LHCN-M2 (cell line): Measurements from ENCODE around the gene CX3CL1. TPM values are rescaled to one million over a fixed set of nuclear protein-coding genes. Genes with fewer than 3 reads are reported as not detected.
"Not testable (repeated sequence)": the region's sequence is repeated elsewhere in the genome, so short reads cannot be mapped to it uniquely, and the experiment has no call there.

Experiments used
- DNase-seq: peaks from one replicate; pipeline ENCODE4 v3.0.0-alpha.2; 2012; ENCODE audit warnings: low read depth
- total RNA-seq: library from RNA; depleted of rRNA; stranded (reverse); fragments of >200 nt; gene quantifications from 2 replicates; pipeline ENCODE4 v1.2.3, GENCODE V29; 2014

Gene CX3CL1
- total RNA-seq, 1 experiment from 2014 or later: not detected

DNA sequence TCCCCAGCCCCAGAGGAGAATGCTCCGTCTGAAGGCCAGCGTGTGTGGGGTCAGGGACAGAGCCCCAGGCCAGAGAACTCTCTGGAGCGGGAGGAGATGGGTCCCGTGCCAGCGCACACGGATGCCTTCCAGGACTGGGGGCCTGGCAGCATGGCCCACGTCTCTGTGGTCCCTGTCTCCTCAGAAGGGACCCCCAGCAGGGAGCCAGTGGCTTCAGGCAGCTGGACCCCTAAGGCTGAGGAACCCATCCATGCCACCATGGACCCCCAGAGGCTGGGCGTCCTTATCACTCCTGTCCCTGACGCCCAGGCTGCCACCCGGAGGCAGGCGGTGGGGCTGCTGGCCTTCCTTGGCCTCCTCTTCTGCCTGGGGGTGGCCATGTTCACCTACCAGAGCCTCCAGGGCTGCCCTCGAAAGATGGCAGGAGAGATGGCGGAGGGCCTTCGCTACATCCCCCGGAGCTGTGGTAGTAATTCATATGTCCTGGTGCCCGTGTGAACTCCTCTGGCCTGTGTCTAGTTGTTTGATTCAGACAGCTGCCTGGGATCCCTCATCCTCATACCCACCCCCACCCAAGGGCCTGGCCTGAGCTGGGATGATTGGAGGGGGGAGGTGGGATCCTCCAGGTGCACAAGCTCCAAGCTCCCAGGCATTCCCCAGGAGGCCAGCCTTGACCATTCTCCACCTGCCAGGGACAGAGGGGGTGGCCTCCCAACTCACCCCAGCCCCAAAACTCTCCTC is 10.4 kb downstream of the CX3CL1 start:
- DNase-seq: no peak

- no peak for DNase-seq
Observed at GRCh38 chr16:57383276-57384247, 11.3 kb downstream of the CX3CL1 start.

DNA sequence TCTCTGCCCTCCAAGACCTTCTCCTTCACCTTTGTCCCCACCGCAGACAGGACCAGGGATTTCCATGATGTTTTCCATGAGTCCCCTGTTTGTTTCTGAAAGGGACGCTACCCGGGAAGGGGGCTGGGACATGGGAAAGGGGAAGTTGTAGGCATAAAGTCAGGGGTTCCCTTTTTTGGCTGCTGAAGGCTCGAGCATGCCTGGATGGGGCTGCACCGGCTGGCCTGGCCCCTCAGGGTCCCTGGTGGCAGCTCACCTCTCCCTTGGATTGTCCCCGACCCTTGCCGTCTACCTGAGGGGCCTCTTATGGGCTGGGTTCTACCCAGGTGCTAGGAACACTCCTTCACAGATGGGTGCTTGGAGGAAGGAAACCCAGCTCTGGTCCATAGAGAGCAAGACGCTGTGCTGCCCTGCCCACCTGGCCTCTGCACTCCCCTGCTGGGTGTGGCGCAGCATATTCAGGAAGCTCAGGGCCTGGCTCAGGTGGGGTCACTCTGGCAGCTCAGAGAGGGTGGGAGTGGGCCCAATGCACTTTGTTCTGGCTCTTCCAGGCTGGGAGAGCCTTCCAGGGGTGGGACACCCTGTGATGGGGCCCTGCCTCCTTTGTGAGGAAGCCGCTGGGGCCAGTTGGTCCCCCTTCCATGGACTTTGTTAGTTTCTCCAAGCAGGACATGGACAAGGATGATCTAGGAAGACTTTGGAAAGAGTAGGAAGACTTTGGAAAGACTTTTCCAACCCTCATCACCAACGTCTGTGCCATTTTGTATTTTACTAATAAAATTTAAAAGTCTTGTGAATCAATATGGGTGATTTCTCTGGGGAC is 12.2 kb downstream of the CX3CL1 start:
- DNase-seq: no peak

DNA sequence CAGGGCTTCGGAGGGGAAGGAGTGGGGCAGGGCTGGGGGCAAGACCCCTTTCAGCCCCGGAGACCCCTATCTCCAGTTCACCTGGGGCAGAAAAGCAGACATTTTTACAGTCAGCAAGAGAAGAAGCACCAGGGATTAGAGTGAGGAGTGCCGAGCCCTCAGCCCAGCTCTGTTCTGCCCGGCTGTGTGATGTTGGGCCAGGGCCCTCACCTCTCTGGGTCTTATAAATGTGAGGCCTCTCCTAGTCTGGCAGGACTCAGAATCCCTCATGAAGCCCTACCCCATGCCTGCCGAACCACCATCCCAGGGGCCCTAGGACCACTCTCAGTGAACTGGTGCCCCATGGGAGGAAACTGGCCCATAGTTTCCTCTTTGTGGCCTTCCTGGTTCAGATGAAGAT is 12.8 kb downstream of the CX3CL1 start:
- no peak for DNase-seq

- DNase-seq: peak; percentile 47
Observed at GRCh38 chr16:57386381-57386951, 14.2 kb downstream of the CX3CL1 start.

- DNase-seq: no peak
Observed at GRCh38 chr16:57387598-57388354, 15.5 kb downstream of the CX3CL1 start.

- no peak for DNase-seq
Observed at GRCh38 chr16:57388359-57389086, 16.2 kb downstream of the CX3CL1 start.

GRCh38 chr16:57389087-57389468 is 16.8 kb downstream of the CX3CL1 start:
- DNase-seq: no peak

DNA sequence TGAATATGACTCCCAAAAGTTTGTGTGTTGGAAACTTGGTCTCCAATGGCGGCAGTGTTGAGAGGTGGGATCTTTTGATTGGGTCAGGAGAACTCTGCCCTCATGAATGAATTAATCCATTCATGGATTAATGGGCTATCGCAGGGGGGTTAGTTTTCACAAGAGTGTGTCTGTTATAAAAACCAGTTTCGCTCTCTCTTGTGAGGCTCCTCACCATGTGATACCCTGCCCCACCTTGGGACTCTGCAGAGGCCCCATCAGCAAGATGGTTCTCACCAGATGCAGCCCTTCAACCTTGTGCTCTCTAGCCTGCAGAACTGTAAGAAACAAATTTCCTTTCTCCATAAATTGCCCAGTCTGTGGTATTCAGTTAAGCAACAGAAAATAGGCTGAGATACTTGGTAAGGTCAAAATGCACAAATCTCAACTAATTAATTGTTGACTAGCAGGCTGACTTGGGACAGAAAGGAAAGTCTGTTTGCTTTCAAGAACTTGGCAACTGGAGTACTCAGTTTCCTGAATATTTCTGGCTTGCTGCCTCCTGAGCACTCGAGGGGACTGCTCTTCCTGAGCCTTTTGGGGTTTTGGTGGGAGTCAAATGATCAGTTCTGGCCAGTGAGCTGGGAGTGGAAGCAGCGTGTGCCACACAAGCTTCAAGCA is 18.5 kb downstream of the CX3CL1 start:
- DNase-seq: no peak

GRCh38 chr16:57391300-57391699 is 19.0 kb downstream of the CX3CL1 start:
- no peak for DNase-seq

- no peak for DNase-seq
Observed at GRCh38 chr16:57391708-57392107, 19.4 kb downstream of the CX3CL1 start.

DNA sequence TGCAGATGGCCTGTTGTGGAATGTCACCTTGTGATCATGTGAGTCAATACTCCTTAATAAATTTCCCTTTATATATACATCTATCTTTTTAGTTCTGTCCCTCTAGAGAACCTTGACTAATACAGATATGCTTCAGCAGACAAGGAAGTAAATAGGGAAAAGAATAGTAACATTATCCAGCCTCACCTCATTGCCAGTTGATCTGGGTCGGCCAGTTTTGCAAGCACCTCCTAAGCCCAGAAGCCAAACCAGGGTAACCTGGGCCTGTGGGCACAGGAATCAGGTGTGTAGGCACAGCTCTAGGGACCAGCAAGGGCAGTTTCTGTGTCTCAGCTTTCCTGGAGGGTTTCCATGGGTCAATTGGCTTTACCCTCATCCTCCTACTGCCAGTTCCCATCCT is 20.4 kb downstream of the CX3CL1 start:
- DNase-seq: no peak

DNA sequence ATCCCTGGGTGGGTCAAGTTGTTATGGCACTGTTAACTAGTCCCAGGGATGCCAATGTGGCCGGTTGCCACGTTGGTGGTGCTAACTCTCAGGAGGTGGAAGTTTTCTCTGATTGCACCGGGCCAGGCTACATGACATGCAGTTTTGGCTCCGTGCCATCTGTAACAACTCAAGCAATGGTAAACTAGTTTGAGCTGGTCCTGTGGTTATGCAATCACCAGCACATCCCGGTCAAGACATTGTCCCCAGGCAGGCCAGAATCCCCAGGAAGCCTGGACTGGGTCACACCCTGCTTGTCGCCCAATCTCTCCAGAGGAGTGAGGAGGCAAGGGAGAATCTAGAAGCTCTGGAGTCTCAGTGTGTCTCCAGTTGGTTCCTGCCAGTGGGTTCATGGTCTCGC is 22.2 kb downstream of the CX3CL1 start:
- no peak for DNase-seq

GRCh38 chr16:57395026-57395425 is 22.7 kb downstream of the CX3CL1 start:
- no peak for DNase-seq

DNA sequence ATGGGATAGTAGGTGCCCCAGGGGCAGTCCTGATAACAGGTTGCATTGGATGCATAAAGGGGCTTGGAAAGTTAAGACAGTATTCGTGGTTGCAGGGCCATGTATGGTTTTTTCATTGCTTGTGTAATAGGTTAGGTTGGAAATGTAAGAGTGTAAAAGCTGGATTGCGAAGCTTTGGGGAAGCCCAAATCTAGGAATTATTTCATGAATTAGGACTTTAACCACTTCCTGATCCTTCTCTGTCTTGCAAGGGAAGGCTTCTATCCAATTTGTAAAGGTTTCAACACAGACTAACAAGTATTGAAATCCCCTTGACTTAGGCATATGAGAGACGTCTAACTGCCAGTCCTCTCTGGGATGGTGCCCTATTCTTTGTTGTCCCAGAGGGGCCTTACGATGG is 24.5 kb downstream of the CX3CL1 start:
- DNase-seq: no peak

GRCh38 chr16:57397493-57397892 is 25.2 kb downstream of the CX3CL1 start:
- not testable (repeated sequence) for DNase-seq

GRCh38 chr16:57401943-57402640 is 29.8 kb downstream of the CX3CL1 start:
- no peak for DNase-seq

- no peak for DNase-seq
Observed at GRCh38 chr16:57403965-57404817, 31.9 kb downstream of the CX3CL1 start, which contains the start of gene CCL17. Gene CCL17 (plus strand): TSS chr16:57404767. CDS start chr16:57413933, 9,166 bp downstream.
